Panc1 (cell line): ENCODE data around the gene ZCWPW1. TPM values are rescaled to one million over a fixed set of nuclear protein-coding genes. Genes with fewer than 3 reads are reported as not detected.

Experiments used
- ATAC-seq: fragments of 200-7000 bp; cut with Tn5 transposase; 2 replicates; pipeline ENCODE4 v1.9.1; 2020; ENCODE audit warnings: mild to moderate bottlenecking, moderate library complexity
- BruUV-seq: library from RNA; stranded (reverse); fragments of 400-500 nt; replicated peaks from 2 replicates; lab custom pipeline; 2021; lab: Mats Ljungman, UMichigan
- CTCF ChIA-PET: fragments of 300-600 bp; sonication (Branson Sonifier 250); formaldehyde crosslinking; loops from one replicate; lab custom pipeline; 2022; ENCODE audit warnings: antibody characterized with exemption; lab: Charles Lee
- POLR2A ChIA-PET: fragments of 300-600 bp; sonication (Branson Sonifier 250); formaldehyde crosslinking; loops from one replicate; lab custom pipeline; 2022; ENCODE audit warnings: antibody characterized with exemption; lab: Charles Lee
- DNase-seq: peaks from one replicate; pipeline ENCODE4 v3.0.0-alpha.2; 2010; ENCODE audit warnings: low read depth, low spot score
- H3K27ac ChIP-seq: 2 replicates; pipeline ENCODE4 v1.5.1; 2011; ENCODE audit warnings: mild to moderate bottlenecking, low read length, inconsistent platforms
- H3K27me3 ChIP-seq: fragments of 200-500 bp; sonication (Bioruptor generic); 2 replicates; pipeline ENCODE4 v1.6.0; 2014; ENCODE audit warnings: low read length, inconsistent platforms; ENCODE audit not compliant: control insufficient read depth, insufficient read depth
- H3K36me3 ChIP-seq: fragments of 200-500 bp; sonication (Bioruptor generic); 2 replicates; pipeline ENCODE4 v1.5.1; 2014; ENCODE audit warnings: inconsistent platforms, mild to moderate bottlenecking, low read length, moderate library complexity; ENCODE audit not compliant: control insufficient read depth, insufficient read depth
- H3K4me1 ChIP-seq: 2 replicates; pipeline ENCODE4 v1.5.1; 2011; ENCODE audit warnings: inconsistent platforms, mild to moderate bottlenecking, low read length, moderate library complexity; ENCODE audit not compliant: control insufficient read depth, insufficient read depth
- H3K4me3 ChIP-seq, 2 experiments: 2 replicates each; pipeline ENCODE4 v1.5.1; 2011 to 2012; ENCODE audit warnings: low read depth in 2 of 2, low read length in 2 of 2, mild to moderate bottlenecking in 2 of 2, inconsistent platforms in 1 of 2, moderate library complexity in 1 of 2
- H3K9me3 ChIP-seq: fragments of 200-500 bp; sonication (Bioruptor generic); 2 replicates; pipeline ENCODE4 v1.5.1; 2014; ENCODE audit warnings: low read depth, mild to moderate bottlenecking, inconsistent platforms, low read length, moderate library complexity; ENCODE audit not compliant: control insufficient read depth, insufficient read depth
- CTCF ChIP-seq: fragments of 450-650 bp; IDR thresholded peaks from 2 replicates; pipeline ENCODE4 v1.5.1; 2017; ENCODE audit warnings: mild to moderate bottlenecking
- POLR2AphosphoS5 ChIP-seq: IDR thresholded peaks from 2 replicates; pipeline ENCODE4 v1.6.1; 2012; ENCODE audit warnings: mild to moderate bottlenecking, low read depth, low read length, moderate library complexity
- SIN3A ChIP-seq: IDR thresholded peaks from 2 replicates; pipeline ENCODE4 v1.6.1; 2012; ENCODE audit warnings: low read depth, mild to moderate bottlenecking, low read length, moderate library complexity, borderline replicate concordance; ENCODE audit not compliant: insufficient read depth
- TCF7L2 ChIP-seq: IDR thresholded peaks from 2 replicates; pipeline ENCODE4 v1.6.1; 2011; ENCODE audit warnings: mild to moderate bottlenecking, low read depth, low read length, inconsistent platforms
- in situ Hi-C: cut with HindIII; loops from 2 replicates; pipeline ENCODE4 v1.10.0; 2016; ENCODE audit warnings: low sequenced_read_pairs, low pct_unique_long_range_greater_than_20kb
- intact Hi-C: fragments of 100-400 bp; cut with micrococcal nuclease; formaldehyde crosslinking; loops from one replicate; pipeline ENCODE4 v1.10.0; 2022; ENCODE audit not compliant: unreplicated experiment
- total RNA-seq: library from RNA; stranded (reverse); gene quantifications from one replicate; pipeline ENCODE4 v1.2.1, GENCODE V29; 2021; ENCODE audit not compliant: unreplicated experiment
- TF ChIP-seq, protein P1 (sequence below), 2 experiments: IDR thresholded peaks; 2 replicates each; pipeline ENCODE4 v1.6.1; 2011 to 2012; ENCODE audit warnings: low read depth in 2 of 2, control low read depth in 1 of 2, low read length in 1 of 2, mild to moderate bottlenecking in 1 of 2, moderate library complexity in 1 of 2; ENCODE audit not compliant: insufficient read depth in 1 of 2

ZCWPW1 gene
- total RNA-seq, 1 experiment from 2014 or later, result 6.5 TPM

DNA sequence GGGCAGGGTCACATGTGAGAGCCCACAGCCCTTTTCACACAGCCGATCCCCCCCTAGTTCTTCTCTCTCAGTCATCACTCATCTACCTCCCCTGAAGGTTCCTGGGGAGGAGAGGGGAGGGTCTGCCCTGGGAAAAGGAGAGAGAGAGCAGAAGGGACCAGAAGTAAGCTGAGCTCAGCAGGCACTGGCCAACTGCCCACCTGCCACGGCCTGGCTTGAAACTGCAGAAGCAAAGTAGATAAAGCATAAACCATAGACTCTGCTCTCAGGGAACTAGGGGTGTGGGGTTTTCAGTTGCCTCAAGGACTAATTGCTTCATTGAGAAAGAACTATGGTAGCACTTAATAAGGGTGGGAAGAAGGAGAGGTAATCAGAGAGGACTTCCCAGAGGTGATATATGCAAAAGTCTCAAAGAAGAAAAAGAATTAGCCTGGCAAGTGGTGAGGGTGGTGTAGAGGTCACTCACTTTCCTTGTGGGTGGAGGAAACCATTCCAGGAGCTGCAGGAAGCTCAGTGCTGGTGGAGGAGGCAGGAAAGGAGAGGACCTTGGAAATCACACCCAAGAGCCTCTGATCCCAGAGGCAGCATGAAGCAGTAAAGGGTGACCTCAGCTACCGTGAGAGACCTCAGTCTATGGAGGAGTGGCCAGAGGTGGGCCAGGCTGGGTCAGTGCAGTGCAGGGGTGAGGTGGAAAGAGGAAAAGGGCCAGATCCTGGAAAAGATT is 38.1 kb downstream of the ZCWPW1 start (continued):
- TF ChIP-seq TCF7L2, result no peak

- Histone ChIP-seq H3K36me3 (no peaks in the 10 kb centered on the region), H3K4me3 (no peak overlapping the region), H3K27ac (no peak overlapping the region), H3K9me3 (no peaks in the 10 kb centered on the region), H3K4me1 (no peaks in the 10 kb centered on the region), H3K27me3 (no peaks in the 10 kb centered on the region)
- DNase-seq (no peak), ATAC-seq (no peak)
- CTCF ChIA-PET, result no interaction called here
- TF ChIP-seq SIN3A, result no peak
- no peak for TF ChIP-seq CTCF
- no peak for TF ChIP-seq TCF7L2
- no peak for TF ChIP-seq POLR2AphosphoS5
- TF ChIP-seq, protein P1, sequence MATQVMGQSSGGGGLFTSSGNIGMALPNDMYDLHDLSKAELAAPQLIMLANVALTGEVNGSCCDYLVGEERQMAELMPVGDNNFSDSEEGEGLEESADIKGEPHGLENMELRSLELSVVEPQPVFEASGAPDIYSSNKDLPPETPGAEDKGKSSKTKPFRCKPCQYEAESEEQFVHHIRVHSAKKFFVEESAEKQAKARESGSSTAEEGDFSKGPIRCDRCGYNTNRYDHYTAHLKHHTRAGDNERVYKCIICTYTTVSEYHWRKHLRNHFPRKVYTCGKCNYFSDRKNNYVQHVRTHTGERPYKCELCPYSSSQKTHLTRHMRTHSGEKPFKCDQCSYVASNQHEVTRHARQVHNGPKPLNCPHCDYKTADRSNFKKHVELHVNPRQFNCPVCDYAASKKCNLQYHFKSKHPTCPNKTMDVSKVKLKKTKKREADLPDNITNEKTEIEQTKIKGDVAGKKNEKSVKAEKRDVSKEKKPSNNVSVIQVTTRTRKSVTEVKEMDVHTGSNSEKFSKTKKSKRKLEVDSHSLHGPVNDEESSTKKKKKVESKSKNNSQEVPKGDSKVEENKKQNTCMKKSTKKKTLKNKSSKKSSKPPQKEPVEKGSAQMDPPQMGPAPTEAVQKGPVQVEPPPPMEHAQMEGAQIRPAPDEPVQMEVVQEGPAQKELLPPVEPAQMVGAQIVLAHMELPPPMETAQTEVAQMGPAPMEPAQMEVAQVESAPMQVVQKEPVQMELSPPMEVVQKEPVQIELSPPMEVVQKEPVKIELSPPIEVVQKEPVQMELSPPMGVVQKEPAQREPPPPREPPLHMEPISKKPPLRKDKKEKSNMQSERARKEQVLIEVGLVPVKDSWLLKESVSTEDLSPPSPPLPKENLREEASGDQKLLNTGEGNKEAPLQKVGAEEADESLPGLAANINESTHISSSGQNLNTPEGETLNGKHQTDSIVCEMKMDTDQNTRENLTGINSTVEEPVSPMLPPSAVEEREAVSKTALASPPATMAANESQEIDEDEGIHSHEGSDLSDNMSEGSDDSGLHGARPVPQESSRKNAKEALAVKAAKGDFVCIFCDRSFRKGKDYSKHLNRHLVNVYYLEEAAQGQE (IDR thresholded peaks at IDR 0.05; ENCODE audit: insufficient read depth in 1 of 2, low read depth in 2 of 2, low read length in 1 of 2), result no peak
- in situ Hi-C loops, result no loop called here
- no TSS peak for BruUV-seq
- POLR2A ChIA-PET, result no interaction called here
- intact Hi-C loops, result no loop called here
Observed at GRCh38 chr7:100389437-100390088, 38.9 kb downstream of the ZCWPW1 start.

GRCh38 chr7:100387695-100388094 is 40.8 kb downstream of the ZCWPW1 start:
- Histone ChIP-seq H3K9me3 (no peaks in the 10 kb centered on the region), H3K4me1 (no peaks in the 10 kb centered on the region), H3K36me3 (no peaks in the 10 kb centered on the region), H3K27me3 (no peaks in the 10 kb centered on the region), H3K4me3 (no peak overlapping the region), H3K27ac (no peak overlapping the region)
- TF ChIP-seq, protein P1 (IDR thresholded peaks at IDR 0.05; ENCODE audit: insufficient read depth in 1 of 2, low read depth in 2 of 2, low read length in 1 of 2), result no peak
- TF ChIP-seq POLR2AphosphoS5 (no peak), SIN3A (no peak), TCF7L2 (no peak), CTCF (no peak)
- BruUV-seq, result no TSS peak
- ChIA-PET CTCF (no interaction called here), POLR2A (no interaction called here)
- in situ Hi-C loops (no loop called here), intact Hi-C loops (no loop called here)
- DNase-seq (no peak), ATAC-seq (no peak)
